Aorta (tissue), 5 donors: ENCODE data around the gene UNKL. TPM values are rescaled to one million over a fixed set of nuclear protein-coding genes. Genes with fewer than 3 reads are reported as not detected.
A peak's percentile ranks its signal among the peaks of the same experiment; 100 is the strongest.
"Not testable (repeated sequence)": the region's sequence is repeated elsewhere in the genome, so short reads cannot be mapped to it uniquely, and the experiment has no call there.

Experiments used
- ATAC-seq: fragments of 200-7000 bp; cut with Tn5 transposase; one replicate; pipeline ENCODE4 v1.9.1; 2022; ENCODE audit warnings: moderate library complexity; ENCODE audit not compliant: low FRiP score
- DNase-seq, 2 donors: peaks; one replicate each; pipeline ENCODE4 v3.0.0-alpha.2; 2020
- H3K27ac ChIP-seq, 2 donors: one replicate each; pipeline ENCODE4 v1.5.1; 2013; ENCODE audit warnings: low read length in 2 of 2, mild to moderate bottlenecking in 2 of 2, moderate library complexity in 2 of 2, control low read depth in 1 of 2, inconsistent platforms in 1 of 2, low read depth in 1 of 2
- H3K27me3 ChIP-seq, 2 donors: one replicate each; pipeline ENCODE4 v1.6.1; 2013; ENCODE audit warnings: control low read depth in 1 of 2, low read length in 1 of 2, mild to moderate bottlenecking in 1 of 2, moderate library complexity in 1 of 2; ENCODE audit not compliant: insufficient read depth in 2 of 2, control insufficient read depth in 1 of 2
- H3K36me3 ChIP-seq, 2 donors: one replicate each; pipeline ENCODE4 v1.6.1; 2013; ENCODE audit warnings: control low read depth in 1 of 2, low read length in 1 of 2, mild to moderate bottlenecking in 1 of 2; ENCODE audit not compliant: insufficient read depth in 2 of 2, control insufficient read depth in 1 of 2
- H3K4me1 ChIP-seq, 2 donors: one replicate each; pipeline ENCODE4 v1.6.1; 2013; ENCODE audit warnings: low read length in 2 of 2, control low read depth in 1 of 2, mild to moderate bottlenecking in 1 of 2, moderate library complexity in 1 of 2; ENCODE audit not compliant: insufficient read depth in 2 of 2, control insufficient read depth in 1 of 2
- H3K4me3 ChIP-seq, 2 donors: one replicate each; pipeline ENCODE4 v1.5.1; 2013; ENCODE audit warnings: low read length in 2 of 2, control low read depth in 1 of 2, mild to moderate bottlenecking in 1 of 2
- H3K9me3 ChIP-seq: one replicate; pipeline ENCODE4 v1.6.1; 2013; ENCODE audit warnings: mild to moderate bottlenecking, low read length; ENCODE audit not compliant: control insufficient read depth
- WGBS, 2 donors: extraction: QIAGEN DNeasy Blood & Tissue Kit; methylation state at CpG; one replicate each; pipeline ENCODE4 v1.1.7; 2013; 5-methylcytosine and 5-hydroxymethylcytosine counted together
- intact Hi-C, 2 donors: fragments of 100-400 bp; cut with DNase I; formaldehyde crosslinking; loops; one replicate each; pipeline versions ENCODE4 v1.14.2 to v1.15.0; 2022
- polyA plus RNA-seq, 2 donors: library from polyadenylated mRNA; stranded (reverse); fragments of 200-250 nt; gene quantifications; one replicate each; pipeline ENCODE4 v1.2.3, GENCODE V29; 2013
- total RNA-seq, 2 donors: library from RNA; stranded (reverse); fragmentation: NEBNext Ultra II Directional; extraction: Animal tissue kit (Norgen Biotek cat#: 25700); gene quantifications; one replicate each; pipeline ENCODE4 v1.2.1, GENCODE V29; 2021
- donor health status: healthy with polysubstance abuse.
- donor health status: Bipolar disorder and iron deficiency.
- donor health status: DM: no; HTN: no; CAD: no.
- donor health status: DM: no; HTN: no; CAD: no.
- donor health status: DM: yes; HTN: yes; CAD: no.

The UNKL gene
- total and polyA plus RNA-seq, 4 donors: 8.8 to 34.6 (median 22.6) TPM

GRCh38 chr16:1331712-1332617 is 82.5 kb downstream of the UNKL start:
- intact Hi-C loops: no loop called here
- ATAC-seq: no peak
- Histone ChIP-seq H3K9me3 (peaks cover 2% of the 10 kb centered on the region), H3K4me1 (no peaks in the 10 kb centered on the region), H3K36me3 (no peaks in the 10 kb centered on the region), H3K27me3 (no peaks in the 10 kb centered on the region), H3K4me3 (no peak overlapping the region), H3K27ac (no peak overlapping the region)
- 3% methylated on average over 34 of the region's 34 CpGs for WGBS, 2 donors
- peak in 1 of 2 donors; percentile 71 for DNase-seq

- Histone ChIP-seq H3K27ac (no peak overlapping the region), H3K9me3 (peaks cover 2% of the 10 kb centered on the region), H3K27me3 (no peaks in the 10 kb centered on the region), H3K4me1 (no peaks in the 10 kb centered on the region), H3K36me3 (no peaks in the 10 kb centered on the region), H3K4me3 (no peak overlapping the region)
- intact Hi-C loops: no loop called here
- ATAC-seq (no peak), DNase-seq (no peak)
- WGBS, 2 donors: 40 to 43% methylated on average over 22 of the region's 22 CpGs
Measured at GRCh38 chr16:1330931-1331711, 83.4 kb downstream of the UNKL start.

GRCh38 chr16:1330260-1330914 is 84.1 kb downstream of the UNKL start:
- intact Hi-C loops: no loop called here
- no peaks in the 10 kb centered on the region for H3K27me3 ChIP-seq
- 50 to 54% methylated on average over 17 of the region's 17 CpGs for WGBS, 2 donors
- H3K36me3 ChIP-seq: no peaks in the 10 kb centered on the region
- DNase-seq (no peak), ATAC-seq (no peak)
- H3K27ac ChIP-seq: no peak overlapping the region
- peaks cover 2% of the 10 kb centered on the region for H3K9me3 ChIP-seq
- no peak overlapping the region for H3K4me3 ChIP-seq
- no peaks in the 10 kb centered on the region for H3K4me1 ChIP-seq

- 92 to 95% methylated on average over 10 of the region's 10 CpGs for WGBS, 2 donors
- H3K4me3 ChIP-seq, H3K27ac ChIP-seq, H3K27me3 ChIP-seq, ATAC-seq, H3K36me3 ChIP-seq, DNase-seq, H3K4me1 ChIP-seq, H3K9me3 ChIP-seq, intact Hi-C loops: not testable (repeated sequence)
Measured at GRCh38 chr16:1328961-1329360, 85.5 kb downstream of the UNKL start.

GRCh38 chr16:1328136-1328535 is 86.4 kb downstream of the UNKL start:
- ATAC-seq, intact Hi-C loops, H3K36me3 ChIP-seq, H3K4me3 ChIP-seq, H3K27me3 ChIP-seq, H3K27ac ChIP-seq, DNase-seq, H3K9me3 ChIP-seq, H3K4me1 ChIP-seq: not testable (repeated sequence)
- WGBS, 2 donors: 89 to 90% methylated on average over 20 of the region's 20 CpGs

- peaks cover 2% of the 10 kb centered on the region for H3K9me3 ChIP-seq
- intact Hi-C loops: no loop called here
- DNase-seq (no peak), ATAC-seq (no peak)
- peaks cover 3 to 4% of the 10 kb centered on the region in 2 donors for H3K36me3 ChIP-seq
- no peak overlapping the region for H3K4me3 ChIP-seq
- H3K27me3 ChIP-seq: no peaks in the 10 kb centered on the region
- no peak overlapping the region for H3K27ac ChIP-seq
- no peaks in the 10 kb centered on the region for H3K4me1 ChIP-seq
- WGBS, 2 donors: 62 to 63% methylated on average over 5 of the region's 5 CpGs
Measured at GRCh38 chr16:1327619-1327947, 86.9 kb downstream of the UNKL start.

- peaks cover 2% of the 10 kb centered on the region for H3K9me3 ChIP-seq
- 71% methylated on average over 13 to 17 of the region's 17 CpGs for WGBS, 2 donors
- ATAC-seq (no peak), DNase-seq (no peak)
- H3K36me3 ChIP-seq: peaks cover 3 to 4% of the 10 kb centered on the region in 2 donors
- intact Hi-C loops: no loop called here
- H3K4me1 ChIP-seq: no peaks in the 10 kb centered on the region
- no peak overlapping the region for H3K4me3 ChIP-seq
- H3K27me3 ChIP-seq: no peaks in the 10 kb centered on the region
- H3K27ac ChIP-seq: no peak overlapping the region
Measured at GRCh38 chr16:1326946-1327618, 87.4 kb downstream of the UNKL start.

GRCh38 chr16:1326391-1326790 is 88.1 kb downstream of the UNKL start:
- 70 to 72% methylated on average over 15 to 17 of the region's 17 CpGs for WGBS, 2 donors

More at GRCh38 chr16:1326391-1326790, 88.1 kb downstream of the UNKL start:
- H3K36me3 ChIP-seq: peaks cover 3 to 4% of the 10 kb centered on the region in 2 donors
- H3K4me1 ChIP-seq: no peaks in the 10 kb centered on the region
- intact Hi-C loops: no loop called here
- DNase-seq: no peak
- no peak overlapping the region for H3K4me3 ChIP-seq
- H3K27ac ChIP-seq: no peak overlapping the region
- ATAC-seq: no peak
- H3K9me3 ChIP-seq: peaks cover 2% of the 10 kb centered on the region
- H3K27me3 ChIP-seq: no peaks in the 10 kb centered on the region
